Ramos (cell line): ENCODE measurements around the gene NUPR1.
"Not testable (repeated sequence)": the region's sequence is repeated elsewhere in the genome, so short reads cannot be mapped to it uniquely, and the experiment has no call there.

Experiments
- in situ Hi-C: fragments of 300-500 bp; cut with MboI; formaldehyde crosslinking; loops from one replicate; pipeline ENCODE4 v1.14.3; 2022; ENCODE audit warnings: low sequenced_read_pairs; ENCODE audit not compliant: unreplicated experiment

Gene NUPR1

GRCh38 chr16:28483361-28483760, 55.4 kb downstream of the NUPR1 start:
- in situ Hi-C loops: not testable (repeated sequence)
